ENCODE data around the gene ARHGEF11. TPM values are rescaled to one million over a fixed set of nuclear protein-coding genes. Genes with fewer than 3 reads are reported as not detected.

ARHGEF11 gene
- total RNA-seq, 1 experiment from 2014 or later, result 38.1 TPM

DNA sequence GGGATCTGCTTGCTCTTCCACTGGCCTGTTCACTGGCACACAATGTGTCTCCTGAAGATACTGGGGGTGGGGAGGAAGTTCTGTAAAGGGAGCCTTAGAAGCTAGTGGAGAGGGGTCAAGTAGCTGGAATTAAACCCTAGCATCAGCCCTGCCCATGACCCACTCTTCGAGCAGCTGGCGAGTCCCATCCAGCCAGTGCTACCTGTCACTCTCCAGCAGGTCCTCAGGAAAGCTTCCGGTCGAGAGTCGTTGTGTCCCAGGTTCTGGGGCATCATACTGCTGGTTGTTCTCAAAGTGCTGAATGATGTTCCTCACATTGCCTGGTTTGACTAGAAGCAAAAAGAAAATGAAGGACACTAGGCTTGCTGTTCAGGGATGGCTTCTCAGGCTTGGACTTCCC, 94.2 kb downstream of the ARHGEF11 start:
- CTCF ChIA-PET, result interaction anchor here (1.0 kb wide), 1 partner anchor 41 kb away, joined by 3 read pairs; no protein-coding TSS in a partner anchor
- H3K4me1 Mint-ChIP-seq, result no peaks in the 10 kb centered on the region
- peaks cover 58% of the 10 kb centered on the region for H3K36me3 Mint-ChIP-seq
- no peak for ATAC-seq
- no peak overlapping the region for H3K27ac Mint-ChIP-seq
- POLR2A ChIA-PET, result no interaction called here
- DNase-seq (ENCODE audit: low spot score), result no peak
- H3K4me3 Mint-ChIP-seq, result no peak overlapping the region
- TF ChIP-seq RORB (CRISPR knock-in tag; IDR thresholded peaks at IDR 0.05) (no peak), SMAD4 (CRISPR knock-in tag; IDR thresholded peaks at IDR 0.05) (no peak), ZNF263 (CRISPR knock-in tag; IDR thresholded peaks at IDR 0.05; ENCODE audit: low read depth) (no peak), ZNF232 (CRISPR knock-in tag; IDR thresholded peaks at IDR 0.05) (no peak), CBFB (CRISPR knock-in tag; IDR thresholded peaks at IDR 0.05; ENCODE audit: low read depth) (no peak), NR3C1 (CRISPR knock-in tag; conservative IDR thresholded peaks at IDR 0.05; ENCODE audit: low read depth) (no peak)
- TF ChIP-seq, protein P1, sequence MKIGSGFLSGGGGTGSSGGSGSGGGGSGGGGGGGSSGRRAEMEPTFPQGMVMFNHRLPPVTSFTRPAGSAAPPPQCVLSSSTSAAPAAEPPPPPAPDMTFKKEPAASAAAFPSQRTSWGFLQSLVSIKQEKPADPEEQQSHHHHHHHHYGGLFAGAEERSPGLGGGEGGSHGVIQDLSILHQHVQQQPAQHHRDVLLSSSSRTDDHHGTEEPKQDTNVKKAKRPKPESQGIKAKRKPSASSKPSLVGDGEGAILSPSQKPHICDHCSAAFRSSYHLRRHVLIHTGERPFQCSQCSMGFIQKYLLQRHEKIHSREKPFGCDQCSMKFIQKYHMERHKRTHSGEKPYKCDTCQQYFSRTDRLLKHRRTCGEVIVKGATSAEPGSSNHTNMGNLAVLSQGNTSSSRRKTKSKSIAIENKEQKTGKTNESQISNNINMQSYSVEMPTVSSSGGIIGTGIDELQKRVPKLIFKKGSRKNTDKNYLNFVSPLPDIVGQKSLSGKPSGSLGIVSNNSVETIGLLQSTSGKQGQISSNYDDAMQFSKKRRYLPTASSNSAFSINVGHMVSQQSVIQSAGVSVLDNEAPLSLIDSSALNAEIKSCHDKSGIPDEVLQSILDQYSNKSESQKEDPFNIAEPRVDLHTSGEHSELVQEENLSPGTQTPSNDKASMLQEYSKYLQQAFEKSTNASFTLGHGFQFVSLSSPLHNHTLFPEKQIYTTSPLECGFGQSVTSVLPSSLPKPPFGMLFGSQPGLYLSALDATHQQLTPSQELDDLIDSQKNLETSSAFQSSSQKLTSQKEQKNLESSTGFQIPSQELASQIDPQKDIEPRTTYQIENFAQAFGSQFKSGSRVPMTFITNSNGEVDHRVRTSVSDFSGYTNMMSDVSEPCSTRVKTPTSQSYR (CRISPR knock-in tag; IDR thresholded peaks at IDR 0.05), result no peak
- TF ChIP-seq, protein P2, sequence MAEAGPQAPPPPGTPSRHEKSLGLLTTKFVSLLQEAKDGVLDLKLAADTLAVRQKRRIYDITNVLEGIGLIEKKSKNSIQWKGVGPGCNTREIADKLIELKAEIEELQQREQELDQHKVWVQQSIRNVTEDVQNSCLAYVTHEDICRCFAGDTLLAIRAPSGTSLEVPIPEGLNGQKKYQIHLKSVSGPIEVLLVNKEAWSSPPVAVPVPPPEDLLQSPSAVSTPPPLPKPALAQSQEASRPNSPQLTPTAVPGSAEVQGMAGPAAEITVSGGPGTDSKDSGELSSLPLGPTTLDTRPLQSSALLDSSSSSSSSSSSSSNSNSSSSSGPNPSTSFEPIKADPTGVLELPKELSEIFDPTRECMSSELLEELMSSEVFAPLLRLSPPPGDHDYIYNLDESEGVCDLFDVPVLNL (CRISPR knock-in tag; IDR thresholded peaks at IDR 0.05; ENCODE audit: borderline replicate concordance, low read depth), result no peak
- no peaks in the 10 kb centered on the region for H3K27me3 Mint-ChIP-seq (ENCODE audit: low read depth)
- no peaks in the 10 kb centered on the region for H3K9me3 Mint-ChIP-seq

DNA sequence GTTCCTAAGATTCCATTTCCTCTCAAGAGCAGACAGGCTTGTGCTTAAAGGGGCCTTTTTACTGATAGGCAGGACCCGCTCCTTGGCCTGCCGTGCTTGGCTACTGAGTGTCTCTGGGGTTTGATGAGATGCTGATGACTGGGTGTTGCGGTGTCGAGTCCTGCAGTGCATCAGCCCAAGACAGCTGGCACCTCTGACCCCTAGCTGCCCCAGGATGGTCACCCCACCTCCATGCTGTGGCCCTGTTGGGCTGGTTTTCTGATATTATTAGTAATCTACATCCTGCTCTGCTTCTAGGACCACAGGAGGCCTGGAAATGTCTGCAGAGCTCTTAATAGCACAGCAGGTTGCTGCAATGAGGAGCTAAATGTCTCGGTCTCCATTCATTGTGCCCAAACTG, 96.4 kb downstream of the ARHGEF11 start:
- no peaks in the 10 kb centered on the region for H3K4me1 Mint-ChIP-seq
- ChIA-PET CTCF (interaction anchor here (0.6 to 2.5 kb wide), 22 partner anchors 11 to 254 kb away, joined by 3 to 28 read pairs (median 5); no protein-coding TSS in a partner anchor), POLR2A (interaction anchor here (0.5 to 1.0 kb wide), 3 partner anchors 30 to 80 kb away, joined by 3 to 4 read pairs (median 3); no protein-coding TSS in a partner anchor)
- H3K9me3 Mint-ChIP-seq, result no peaks in the 10 kb centered on the region
- no peak overlapping the region for H3K4me3 Mint-ChIP-seq
- peaks cover 65% of the 10 kb centered on the region for H3K36me3 Mint-ChIP-seq
- ATAC-seq (no peak; the same call in 1 of the 2 replicates), DNase-seq (ENCODE audit: low spot score) (no peak)
- no peak for TF ChIP-seq ETV6 (CRISPR knock-in tag; IDR thresholded peaks at IDR 0.05)
- TF ChIP-seq NFYB (CRISPR knock-in tag; conservative IDR thresholded peaks at IDR 0.05; ENCODE audit: low read depth), result no peak
- TF ChIP-seq ZNF416 (CRISPR knock-in tag; IDR thresholded peaks at IDR 0.05), result no peak
- TF ChIP-seq ZNF423 (CRISPR knock-in tag; IDR thresholded peaks at IDR 0.05), result no peak
- TF ChIP-seq, protein P3, sequence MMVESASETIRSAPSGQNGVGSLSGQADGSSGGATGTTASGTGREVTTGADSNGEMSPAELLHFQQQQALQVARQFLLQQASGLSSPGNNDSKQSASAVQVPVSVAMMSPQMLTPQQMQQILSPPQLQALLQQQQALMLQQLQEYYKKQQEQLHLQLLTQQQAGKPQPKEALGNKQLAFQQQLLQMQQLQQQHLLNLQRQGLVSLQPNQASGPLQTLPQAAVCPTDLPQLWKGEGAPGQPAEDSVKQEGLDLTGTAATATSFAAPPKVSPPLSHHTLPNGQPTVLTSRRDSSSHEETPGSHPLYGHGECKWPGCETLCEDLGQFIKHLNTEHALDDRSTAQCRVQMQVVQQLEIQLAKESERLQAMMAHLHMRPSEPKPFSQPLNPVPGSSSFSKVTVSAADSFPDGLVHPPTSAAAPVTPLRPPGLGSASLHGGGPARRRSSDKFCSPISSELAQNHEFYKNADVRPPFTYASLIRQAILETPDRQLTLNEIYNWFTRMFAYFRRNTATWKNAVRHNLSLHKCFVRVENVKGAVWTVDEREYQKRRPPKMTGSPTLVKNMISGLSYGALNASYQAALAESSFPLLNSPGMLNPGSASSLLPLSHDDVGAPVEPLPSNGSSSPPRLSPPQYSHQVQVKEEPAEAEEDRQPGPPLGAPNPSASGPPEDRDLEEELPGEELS (CRISPR knock-in tag; IDR thresholded peaks at IDR 0.05), result no peak
- no peak for TF ChIP-seq ZNF219 (CRISPR knock-in tag; IDR thresholded peaks at IDR 0.05; ENCODE audit: borderline replicate concordance)
- TF ChIP-seq, protein P4, sequence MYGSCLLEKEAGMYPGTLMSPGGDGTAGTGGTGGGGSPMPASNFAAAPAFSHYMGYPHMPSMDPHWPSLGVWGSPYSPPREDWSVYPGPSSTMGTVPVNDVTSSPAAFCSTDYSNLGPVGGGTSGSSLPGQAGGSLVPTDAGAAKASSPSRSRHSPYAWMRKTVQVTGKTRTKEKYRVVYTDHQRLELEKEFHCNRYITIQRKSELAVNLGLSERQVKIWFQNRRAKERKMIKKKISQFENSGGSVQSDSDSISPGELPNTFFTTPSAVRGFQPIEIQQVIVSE (CRISPR knock-in tag; IDR thresholded peaks at IDR 0.05; ENCODE audit: borderline replicate concordance), result no peak
- TF ChIP-seq EMX1 (CRISPR knock-in tag; IDR thresholded peaks at IDR 0.05), result no peak
- TF ChIP-seq, protein P5, sequence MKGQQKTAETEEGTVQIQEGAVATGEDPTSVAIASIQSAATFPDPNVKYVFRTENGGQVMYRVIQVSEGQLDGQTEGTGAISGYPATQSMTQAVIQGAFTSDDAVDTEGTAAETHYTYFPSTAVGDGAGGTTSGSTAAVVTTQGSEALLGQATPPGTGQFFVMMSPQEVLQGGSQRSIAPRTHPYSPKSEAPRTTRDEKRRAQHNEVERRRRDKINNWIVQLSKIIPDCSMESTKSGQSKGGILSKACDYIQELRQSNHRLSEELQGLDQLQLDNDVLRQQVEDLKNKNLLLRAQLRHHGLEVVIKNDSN (CRISPR knock-in tag; IDR thresholded peaks at IDR 0.05), result no peak
- TF ChIP-seq, protein P6, sequence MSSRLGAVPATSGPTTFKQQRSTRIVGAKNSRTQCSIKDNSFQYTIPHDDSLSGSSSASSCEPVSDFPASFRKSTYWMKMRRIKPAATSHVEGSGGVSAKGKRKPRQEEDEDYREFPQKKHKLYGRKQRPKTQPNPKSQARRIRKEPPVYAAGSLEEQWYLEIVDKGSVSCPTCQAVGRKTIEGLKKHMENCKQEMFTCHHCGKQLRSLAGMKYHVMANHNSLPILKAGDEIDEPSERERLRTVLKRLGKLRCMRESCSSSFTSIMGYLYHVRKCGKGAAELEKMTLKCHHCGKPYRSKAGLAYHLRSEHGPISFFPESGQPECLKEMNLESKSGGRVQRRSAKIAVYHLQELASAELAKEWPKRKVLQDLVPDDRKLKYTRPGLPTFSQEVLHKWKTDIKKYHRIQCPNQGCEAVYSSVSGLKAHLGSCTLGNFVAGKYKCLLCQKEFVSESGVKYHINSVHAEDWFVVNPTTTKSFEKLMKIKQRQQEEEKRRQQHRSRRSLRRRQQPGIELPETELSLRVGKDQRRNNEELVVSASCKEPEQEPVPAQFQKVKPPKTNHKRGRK (CRISPR knock-in tag; IDR thresholded peaks at IDR 0.05; ENCODE audit: borderline replicate concordance), result no peak
- no peak overlapping the region for H3K27ac Mint-ChIP-seq
- no peaks in the 10 kb centered on the region for H3K27me3 Mint-ChIP-seq (ENCODE audit: low read depth)
